HL-60/S4 (cell line): ENCODE results near the gene ZDHHC14.
"Not testable (repeated sequence)": the region's sequence is repeated elsewhere in the genome, so short reads cannot be mapped to it uniquely, and the experiment has no call there.

ENCODE experiments used
- in situ Hi-C: fragments of 300-500 bp; cut with MboI; formaldehyde crosslinking; loops from 2 replicates; pipeline ENCODE4 v1.14.3; 2022; ENCODE audit warnings: low sequenced_read_pairs

Gene ZDHHC14

GRCh38 chr6:157548635-157549467 is 167.9 kb downstream of the ZDHHC14 start:
- in situ Hi-C loops: no loop called here

GRCh38 chr6:157549468-157549745 is 168.4 kb downstream of the ZDHHC14 start:
- in situ Hi-C loops: no loop called here

- in situ Hi-C loops: no loop called here
These were observed 169.4 kb downstream of the ZDHHC14 start for GRCh38 chr6:157550114-157550989.

GRCh38 chr6:157551041-157551832 is 170.2 kb downstream of the ZDHHC14 start:
- in situ Hi-C loops: no loop called here

- in situ Hi-C loops: no loop called here
These were observed 171.2 kb downstream of the ZDHHC14 start for GRCh38 chr6:157552081-157552747.

- in situ Hi-C loops: no loop called here
These were observed 172.0 kb downstream of the ZDHHC14 start for GRCh38 chr6:157552820-157553485.

GRCh38 chr6:157554747-157555146 is 173.8 kb downstream of the ZDHHC14 start:
- in situ Hi-C loops: no loop called here

- in situ Hi-C loops: no loop called here
These were observed 174.6 kb downstream of the ZDHHC14 start for GRCh38 chr6:157555455-157556143.

- in situ Hi-C loops: no loop called here
These were observed 175.2 kb downstream of the ZDHHC14 start for GRCh38 chr6:157556144-157556645.

- in situ Hi-C loops: no loop called here
These were observed 175.9 kb downstream of the ZDHHC14 start for GRCh38 chr6:157556671-157557430.

GRCh38 chr6:157557559-157557958 is 176.6 kb downstream of the ZDHHC14 start:
- in situ Hi-C loops: no loop called here

GRCh38 chr6:157558049-157558448 is 177.1 kb downstream of the ZDHHC14 start:
- in situ Hi-C loops: no loop called here

GRCh38 chr6:157558487-157559200 is 177.7 kb downstream of the ZDHHC14 start:
- in situ Hi-C loops: no loop called here

GRCh38 chr6:157559201-157559756 is 178.3 kb downstream of the ZDHHC14 start:
- in situ Hi-C loops: no loop called here

GRCh38 chr6:157560063-157560462 is 179.1 kb downstream of the ZDHHC14 start:
- in situ Hi-C loops: not testable (repeated sequence)

GRCh38 chr6:157560691-157561413 is 179.9 kb downstream of the ZDHHC14 start:
- in situ Hi-C loops: no loop called here

- in situ Hi-C loops: no loop called here
These were observed 180.4 kb downstream of the ZDHHC14 start for GRCh38 chr6:157561414-157561790.
